ENCODE results near the gene KDM2B.

GRCh38 chr12:121549075-121549474, 31.7 kb downstream of the KDM2B start:
- TF ChIP-seq CTCF (conservative IDR thresholded peaks at IDR 0.05 in 1 of 2, IDR thresholded peaks at IDR 0.05 in 1 of 2; ENCODE audit: extremely low read depth in 1 of 2, insufficient read depth in 1 of 2, low read depth in 1 of 2, low read length in 2 of 2) (no peak), EZH2 (IDR thresholded peaks at IDR 0.05; ENCODE audit: borderline replicate concordance, low read length) (no peak)
